AML-193 (cell line): ENCODE data around the gene KRTAP17-1.

Experiments used
- DNase-seq, 2 experiments: peaks; one replicate each; lab custom pipeline; 2025; lab: John Stamatoyannopoulos, UW

Gene KRTAP17-1

GRCh38 chr17:41332239-41332638 lies 16.7 kb upstream of the KRTAP17-1 start:
- no peak for DNase-seq

- DNase-seq, result no peak
Measured at GRCh38 chr17:41331606-41332005, 16.1 kb upstream of the KRTAP17-1 start.

GRCh38 chr17:41329279-41329948 lies 13.9 kb upstream of the KRTAP17-1 start:
- peak; percentile 52 to 60 for DNase-seq

GRCh38 chr17:41328207-41328606 lies 12.7 kb upstream of the KRTAP17-1 start:
- DNase-seq, result no peak

GRCh38 chr17:41327411-41328120 lies 12.1 kb upstream of the KRTAP17-1 start:
- DNase-seq, result no peak

- no peak for DNase-seq
Measured at GRCh38 chr17:41326173-41327145, 10.9 kb upstream of the KRTAP17-1 start.

GRCh38 chr17:41325611-41326010 lies 10.1 kb upstream of the KRTAP17-1 start:
- DNase-seq, result no peak

- no peak for DNase-seq
Measured at GRCh38 chr17:41325126-41325525, 9.6 kb upstream of the KRTAP17-1 start.

GRCh38 chr17:41324180-41325075 lies 8.9 kb upstream of the KRTAP17-1 start:
- peak in 1 of 2 experiments; percentile 15 for DNase-seq

GRCh38 chr17:41322903-41323895 lies 7.7 kb upstream of the KRTAP17-1 start:
- DNase-seq, result no peak

GRCh38 chr17:41322094-41322902 lies 6.8 kb upstream of the KRTAP17-1 start:
- peak; percentile 83 for DNase-seq

- no peak for DNase-seq
Measured at GRCh38 chr17:41318231-41318630, 2.7 kb upstream of the KRTAP17-1 start.

- no peak for DNase-seq
Measured at GRCh38 chr17:41315814-41316445, 420 bp upstream of the KRTAP17-1 start.

- DNase-seq, result no peak
Measured at GRCh38 chr17:41311111-41311510, 4.4 kb downstream of the KRTAP17-1 start.

GRCh38 chr17:41308918-41309359 lies 6.6 kb downstream of the KRTAP17-1 start, which contains the start of gene KRTAP16-1:
Gene KRTAP16-1, minus strand, starts transcription at chr17:41309309. Its CDS starts 56 bp downstream, at chr17:41309253.
- DNase-seq, result no peak

- peak; percentile 96 to 99 for DNase-seq
Measured at GRCh38 chr17:41308251-41308917, 7.1 kb downstream of the KRTAP17-1 start.

GRCh38 chr17:41307647-41308046 lies 7.9 kb downstream of the KRTAP17-1 start:
- DNase-seq, result no peak

GRCh38 chr17:41304091-41304490 lies 11.4 kb downstream of the KRTAP17-1 start:
- DNase-seq, result no peak
